ENCODE results near the gene GPX3. TPM values are rescaled to one million over a fixed set of nuclear protein-coding genes. Genes with fewer than 3 reads are reported as not detected.
A peak's percentile ranks its signal among the peaks of the same experiment; 100 is the strongest.

Gene GPX3
- total and polyA plus RNA-seq, 9 of the 15 experiments (the other 6 are each of a cell fraction or from before 2014, with no cell fraction given): 0.25 to 0.86 TPM; not detected in 7

DNA sequence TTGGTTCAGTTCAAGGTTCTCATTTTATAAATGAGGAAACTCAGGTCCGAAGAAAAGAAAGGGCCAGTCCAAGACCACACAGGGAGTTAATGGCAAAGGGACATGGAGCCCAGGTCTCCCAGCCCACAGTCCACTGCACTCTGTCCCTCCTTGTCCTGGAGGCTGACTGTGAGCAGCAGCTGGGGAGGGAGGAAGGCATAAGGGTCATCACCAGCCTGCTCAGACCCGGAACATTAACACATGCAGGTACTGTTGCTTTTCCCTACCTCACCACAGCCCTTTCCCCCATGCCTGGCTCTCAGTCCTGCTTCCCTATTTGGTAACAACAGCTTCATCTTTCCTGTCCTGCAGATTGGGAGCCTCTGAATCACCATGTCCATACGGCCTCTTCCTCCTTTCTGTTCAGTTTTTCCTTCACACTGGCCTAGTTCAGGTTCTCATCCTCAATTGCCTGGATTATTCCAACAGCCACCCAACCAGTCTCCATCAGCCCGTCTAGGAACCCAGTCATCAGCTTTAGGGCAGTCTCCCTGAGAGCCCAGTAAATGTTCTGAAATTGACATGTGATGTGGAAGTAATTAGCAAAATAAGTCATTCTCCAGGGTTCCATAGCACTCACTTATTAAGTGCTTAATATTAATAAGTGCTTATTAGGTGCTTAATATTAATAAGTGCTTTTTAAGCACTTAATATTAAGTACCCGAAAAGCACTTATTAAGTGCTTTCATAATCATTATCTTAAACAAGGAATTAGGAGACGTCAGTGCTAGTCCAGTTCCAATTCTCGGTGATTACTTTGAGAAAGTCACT lies 4.3 kb downstream of the GPX3 start (continued):
- no peak for TF ChIP-seq NFIC (IDR thresholded peaks at IDR 0.05)
- no peak for TF ChIP-seq XRCC5 (IDR thresholded peaks at IDR 0.05; ENCODE audit: low read depth, low read length)
- 0 out of 4 replicates have a peak, but pooled peaks of 1 of the 2 experiments have one; percentile 7 for TF ChIP-seq SRF (CRISPR knock-in tag; IDR thresholded peaks at IDR 0.05)
- TF ChIP-seq ZNF121 (CRISPR knock-in tag; conservative IDR thresholded peaks at IDR 0.05): peak; percentile 60; the same call in 1 of the 2 replicates
- TF ChIP-seq EHMT2 (IDR thresholded peaks at IDR 0.05): no peak
- no peak for TF ChIP-seq SMAD4 (CRISPR knock-in tag; conservative IDR thresholded peaks at IDR 0.05)
- TF ChIP-seq, protein P1, sequence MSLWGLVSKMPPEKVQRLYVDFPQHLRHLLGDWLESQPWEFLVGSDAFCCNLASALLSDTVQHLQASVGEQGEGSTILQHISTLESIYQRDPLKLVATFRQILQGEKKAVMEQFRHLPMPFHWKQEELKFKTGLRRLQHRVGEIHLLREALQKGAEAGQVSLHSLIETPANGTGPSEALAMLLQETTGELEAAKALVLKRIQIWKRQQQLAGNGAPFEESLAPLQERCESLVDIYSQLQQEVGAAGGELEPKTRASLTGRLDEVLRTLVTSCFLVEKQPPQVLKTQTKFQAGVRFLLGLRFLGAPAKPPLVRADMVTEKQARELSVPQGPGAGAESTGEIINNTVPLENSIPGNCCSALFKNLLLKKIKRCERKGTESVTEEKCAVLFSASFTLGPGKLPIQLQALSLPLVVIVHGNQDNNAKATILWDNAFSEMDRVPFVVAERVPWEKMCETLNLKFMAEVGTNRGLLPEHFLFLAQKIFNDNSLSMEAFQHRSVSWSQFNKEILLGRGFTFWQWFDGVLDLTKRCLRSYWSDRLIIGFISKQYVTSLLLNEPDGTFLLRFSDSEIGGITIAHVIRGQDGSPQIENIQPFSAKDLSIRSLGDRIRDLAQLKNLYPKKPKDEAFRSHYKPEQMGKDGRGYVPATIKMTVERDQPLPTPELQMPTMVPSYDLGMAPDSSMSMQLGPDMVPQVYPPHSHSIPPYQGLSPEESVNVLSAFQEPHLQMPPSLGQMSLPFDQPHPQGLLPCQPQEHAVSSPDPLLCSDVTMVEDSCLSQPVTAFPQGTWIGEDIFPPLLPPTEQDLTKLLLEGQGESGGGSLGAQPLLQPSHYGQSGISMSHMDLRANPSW (CRISPR knock-in tag; IDR thresholded peaks at IDR 0.05): no peak
- no peak for TF ChIP-seq SETDB1 (IDR thresholded peaks at IDR 0.05; ENCODE audit: low read length)
- no peak for TF ChIP-seq ZNF584 (CRISPR knock-in tag; IDR thresholded peaks at IDR 0.05; ENCODE audit: low read depth)
- no peak for TF ChIP-seq ZNF316 (IDR thresholded peaks at IDR 0.05)
- TF ChIP-seq NELFE (IDR thresholded peaks at IDR 0.05; ENCODE audit: insufficient read depth, insufficient read length): no peak
- TF ChIP-seq LEF1 (IDR thresholded peaks at IDR 0.05): no peak
- TF ChIP-seq, protein P2, sequence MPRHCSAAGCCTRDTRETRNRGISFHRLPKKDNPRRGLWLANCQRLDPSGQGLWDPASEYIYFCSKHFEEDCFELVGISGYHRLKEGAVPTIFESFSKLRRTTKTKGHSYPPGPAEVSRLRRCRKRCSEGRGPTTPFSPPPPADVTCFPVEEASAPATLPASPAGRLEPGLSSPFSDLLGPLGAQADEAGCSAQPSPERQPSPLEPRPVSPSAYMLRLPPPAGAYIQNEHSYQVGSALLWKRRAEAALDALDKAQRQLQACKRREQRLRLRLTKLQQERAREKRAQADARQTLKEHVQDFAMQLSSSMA (CRISPR knock-in tag; IDR thresholded peaks at IDR 0.05): no peak
- TF ChIP-seq TEAD2 (tag; IDR thresholded peaks at IDR 0.05): no peak
- TF ChIP-seq, protein P3, sequence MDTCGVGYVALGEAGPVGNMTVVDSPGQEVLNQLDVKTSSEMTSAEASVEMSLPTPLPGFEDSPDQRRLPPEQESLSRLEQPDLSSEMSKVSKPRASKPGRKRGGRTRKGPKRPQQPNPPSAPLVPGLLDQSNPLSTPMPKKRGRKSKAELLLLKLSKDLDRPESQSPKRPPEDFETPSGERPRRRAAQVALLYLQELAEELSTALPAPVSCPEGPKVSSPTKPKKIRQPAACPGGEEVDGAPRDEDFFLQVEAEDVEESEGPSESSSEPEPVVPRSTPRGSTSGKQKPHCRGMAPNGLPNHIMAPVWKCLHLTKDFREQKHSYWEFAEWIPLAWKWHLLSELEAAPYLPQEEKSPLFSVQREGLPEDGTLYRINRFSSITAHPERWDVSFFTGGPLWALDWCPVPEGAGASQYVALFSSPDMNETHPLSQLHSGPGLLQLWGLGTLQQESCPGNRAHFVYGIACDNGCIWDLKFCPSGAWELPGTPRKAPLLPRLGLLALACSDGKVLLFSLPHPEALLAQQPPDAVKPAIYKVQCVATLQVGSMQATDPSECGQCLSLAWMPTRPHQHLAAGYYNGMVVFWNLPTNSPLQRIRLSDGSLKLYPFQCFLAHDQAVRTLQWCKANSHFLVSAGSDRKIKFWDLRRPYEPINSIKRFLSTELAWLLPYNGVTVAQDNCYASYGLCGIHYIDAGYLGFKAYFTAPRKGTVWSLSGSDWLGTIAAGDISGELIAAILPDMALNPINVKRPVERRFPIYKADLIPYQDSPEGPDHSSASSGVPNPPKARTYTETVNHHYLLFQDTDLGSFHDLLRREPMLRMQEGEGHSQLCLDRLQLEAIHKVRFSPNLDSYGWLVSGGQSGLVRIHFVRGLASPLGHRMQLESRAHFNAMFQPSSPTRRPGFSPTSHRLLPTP (IDR thresholded peaks at IDR 0.05; ENCODE audit: borderline replicate concordance, extremely low read depth, insufficient read length): no peak
- TF ChIP-seq, protein P4, sequence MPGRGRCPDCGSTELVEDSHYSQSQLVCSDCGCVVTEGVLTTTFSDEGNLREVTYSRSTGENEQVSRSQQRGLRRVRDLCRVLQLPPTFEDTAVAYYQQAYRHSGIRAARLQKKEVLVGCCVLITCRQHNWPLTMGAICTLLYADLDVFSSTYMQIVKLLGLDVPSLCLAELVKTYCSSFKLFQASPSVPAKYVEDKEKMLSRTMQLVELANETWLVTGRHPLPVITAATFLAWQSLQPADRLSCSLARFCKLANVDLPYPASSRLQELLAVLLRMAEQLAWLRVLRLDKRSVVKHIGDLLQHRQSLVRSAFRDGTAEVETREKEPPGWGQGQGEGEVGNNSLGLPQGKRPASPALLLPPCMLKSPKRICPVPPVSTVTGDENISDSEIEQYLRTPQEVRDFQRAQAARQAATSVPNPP (IDR thresholded peaks at IDR 0.05; ENCODE audit: borderline replicate concordance, insufficient read depth, insufficient read length): no peak
- TF ChIP-seq, protein P5, sequence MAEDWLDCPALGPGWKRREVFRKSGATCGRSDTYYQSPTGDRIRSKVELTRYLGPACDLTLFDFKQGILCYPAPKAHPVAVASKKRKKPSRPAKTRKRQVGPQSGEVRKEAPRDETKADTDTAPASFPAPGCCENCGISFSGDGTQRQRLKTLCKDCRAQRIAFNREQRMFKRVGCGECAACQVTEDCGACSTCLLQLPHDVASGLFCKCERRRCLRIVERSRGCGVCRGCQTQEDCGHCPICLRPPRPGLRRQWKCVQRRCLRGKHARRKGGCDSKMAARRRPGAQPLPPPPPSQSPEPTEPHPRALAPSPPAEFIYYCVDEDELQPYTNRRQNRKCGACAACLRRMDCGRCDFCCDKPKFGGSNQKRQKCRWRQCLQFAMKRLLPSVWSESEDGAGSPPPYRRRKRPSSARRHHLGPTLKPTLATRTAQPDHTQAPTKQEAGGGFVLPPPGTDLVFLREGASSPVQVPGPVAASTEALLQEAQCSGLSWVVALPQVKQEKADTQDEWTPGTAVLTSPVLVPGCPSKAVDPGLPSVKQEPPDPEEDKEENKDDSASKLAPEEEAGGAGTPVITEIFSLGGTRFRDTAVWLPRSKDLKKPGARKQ (CRISPR knock-in tag; IDR thresholded peaks at IDR 0.05): no peak
- no peak for TF ChIP-seq ZFP1 (CRISPR knock-in tag; IDR thresholded peaks at IDR 0.05)

Measured in K562 (cell line).